Cerebellar cortex (tissue), 1 donor: ENCODE measurements around the gene PCDHGB3.
"Not testable (repeated sequence)": the region's sequence is repeated elsewhere in the genome, so short reads cannot be mapped to it uniquely, and the experiment has no call there.

Experiments
- DNase-seq: peaks from one replicate; pipeline ENCODE4 v3.0.0-alpha.2; 2015; ENCODE audit warnings: low spot score

Gene PCDHGB3

DNA sequence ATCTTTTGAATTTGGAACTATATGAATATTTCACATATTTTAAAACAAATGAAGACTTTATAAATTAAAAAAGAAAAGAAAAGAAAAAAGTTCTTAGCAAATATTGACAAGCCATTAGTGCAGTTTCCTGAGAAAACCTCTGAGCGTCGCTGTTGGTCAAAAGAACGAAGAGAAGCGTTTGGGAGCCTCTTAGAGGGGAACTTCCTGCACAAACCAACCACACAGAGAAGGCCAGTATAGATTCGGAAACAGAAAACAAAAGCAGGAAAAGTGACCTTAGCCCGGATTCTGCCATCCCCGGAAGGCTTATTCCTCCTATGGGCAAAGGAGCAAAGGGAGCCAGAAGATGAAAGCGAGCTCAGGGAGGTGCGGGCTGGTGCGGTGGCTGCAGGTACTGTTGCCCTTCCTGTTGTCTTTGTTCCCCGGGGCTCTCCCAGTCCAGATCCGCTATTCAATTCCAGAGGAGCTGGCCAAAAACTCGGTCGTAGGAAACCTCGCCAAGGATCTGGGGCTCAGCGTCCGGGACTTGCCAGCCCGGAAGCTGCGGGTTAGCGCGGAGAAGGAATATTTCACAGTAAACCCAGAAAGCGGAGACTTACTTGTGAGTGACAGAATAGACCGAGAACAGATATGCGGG is 10.1 kb upstream of the PCDHGB3 start, which contains the start of gene PCDHGB2:
Gene PCDHGB2, plus strand, starts transcription at position 205 of the 637 bp plus-strand sequence. Its CDS starts 142 bp downstream, at position 347.
- peak; percentile 25 for DNase-seq

DNA sequence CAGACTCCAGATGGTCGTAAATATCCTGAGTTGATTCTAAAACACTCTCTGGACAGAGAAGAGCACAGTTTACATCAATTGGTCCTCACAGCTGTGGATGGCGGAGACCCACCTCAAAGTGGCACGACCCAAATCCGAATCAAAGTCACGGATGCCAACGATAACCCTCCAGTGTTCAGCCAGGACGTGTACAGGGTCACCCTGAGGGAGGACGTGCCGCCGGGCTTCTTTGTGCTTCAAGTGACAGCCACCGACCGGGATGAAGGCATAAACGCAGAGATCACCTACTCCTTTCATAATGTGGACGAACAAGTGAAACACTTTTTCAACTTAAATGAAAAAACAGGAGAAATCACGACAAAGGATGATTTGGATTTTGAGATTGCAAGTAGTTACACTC is 9.4 kb upstream of the PCDHGB3 start:
- no peak for DNase-seq

- no peak for DNase-seq
Observed at GRCh38 chr5:141362719-141363118, 7.3 kb upstream of the PCDHGB3 start.

- peak; percentile 2 for DNase-seq
Observed at GRCh38 chr5:141363952-141364660, 5.9 kb upstream of the PCDHGB3 start, which contains the start of gene PCDHGA5. Gene PCDHGA5 (plus strand): TSS chr5:141364162. CDS start chr5:141364331, 169 bp downstream.

DNA sequence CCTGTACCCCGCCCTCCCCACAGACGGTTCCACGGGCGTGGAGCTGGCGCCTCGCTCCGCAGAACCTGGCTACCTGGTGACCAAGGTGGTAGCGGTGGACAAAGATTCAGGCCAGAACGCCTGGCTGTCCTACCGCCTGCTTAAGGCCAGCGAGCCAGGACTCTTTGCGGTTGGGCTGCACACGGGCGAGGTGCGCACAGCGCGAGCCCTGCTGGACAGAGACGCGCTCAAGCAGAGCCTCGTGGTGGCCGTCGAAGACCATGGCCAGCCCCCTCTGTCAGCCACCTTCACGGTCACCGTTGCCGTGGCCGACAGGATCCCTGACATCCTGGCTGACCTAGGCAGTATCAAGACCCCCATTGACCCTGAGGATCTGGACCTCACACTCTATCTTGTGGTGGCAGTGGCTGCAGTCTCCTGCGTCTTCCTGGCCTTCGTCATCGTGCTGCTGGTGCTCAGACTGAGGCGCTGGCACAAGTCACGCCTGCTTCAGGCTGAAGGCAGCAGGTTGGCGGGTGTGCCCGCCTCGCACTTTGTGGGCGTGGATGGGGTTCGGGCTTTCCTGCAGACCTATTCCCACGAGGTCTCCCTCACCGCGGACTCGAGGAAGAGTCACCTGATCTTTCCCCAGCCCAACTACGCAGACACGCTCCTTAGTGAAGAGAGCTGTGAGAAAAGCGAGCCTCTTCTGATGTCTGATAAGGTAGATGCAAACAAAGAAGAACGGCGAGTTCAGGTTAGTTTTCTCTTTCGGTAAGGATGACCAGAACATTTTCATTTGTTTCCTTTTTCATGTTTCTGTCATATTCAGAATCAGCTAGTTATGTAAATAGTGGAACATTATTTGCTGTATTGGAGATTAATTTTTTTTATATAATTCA is 3.8 kb upstream of the PCDHGB3 start:
- no peak for DNase-seq

GRCh38 chr5:141371572-141372475 is 1.8 kb downstream of the PCDHGB3 start:
- no peak for DNase-seq

- peak; percentile 20 for DNase-seq
Observed at GRCh38 chr5:141373673-141374317, 3.8 kb downstream of the PCDHGB3 start, which contains the start of gene PCDHGA6. Gene PCDHGA6 (plus strand): TSS chr5:141373891. CDS start chr5:141374084, 193 bp downstream.

- no peak for DNase-seq
Observed at GRCh38 chr5:141374627-141375026, 4.6 kb downstream of the PCDHGB3 start.

DNA sequence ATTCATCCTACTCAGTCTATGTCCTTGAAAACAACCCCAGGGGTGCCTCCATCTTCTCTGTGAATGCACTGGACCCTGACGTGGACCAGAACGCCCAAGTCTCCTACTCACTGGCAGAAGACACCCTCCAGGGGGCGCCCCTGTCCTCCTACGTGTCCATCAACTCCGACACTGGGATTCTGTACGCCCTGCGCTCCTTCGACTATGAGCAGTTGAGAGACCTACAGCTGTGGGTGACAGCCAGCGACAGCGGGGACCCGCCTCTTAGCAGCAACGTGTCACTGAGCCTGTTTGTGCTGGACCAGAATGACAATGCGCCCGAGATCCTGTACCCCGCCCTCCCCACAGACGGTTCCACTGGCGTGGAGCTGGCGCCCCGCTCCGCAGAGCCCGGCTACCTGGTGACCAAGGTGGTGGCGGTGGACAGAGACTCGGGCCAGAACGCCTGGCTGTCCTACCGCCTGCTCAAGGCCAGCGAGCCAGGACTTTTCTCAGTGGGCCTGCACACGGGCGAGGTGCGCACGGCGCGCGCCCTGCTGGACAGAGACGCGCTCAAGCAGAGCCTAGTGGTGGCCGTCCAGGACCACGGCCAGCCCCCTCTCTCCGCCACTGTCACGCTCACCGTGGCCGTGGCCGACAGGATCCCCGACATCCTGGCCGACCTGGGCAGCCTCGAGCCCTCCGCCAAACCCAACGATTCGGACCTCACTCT is 5.6 kb downstream of the PCDHGB3 start:
- DNase-seq: not testable (repeated sequence)

DNA sequence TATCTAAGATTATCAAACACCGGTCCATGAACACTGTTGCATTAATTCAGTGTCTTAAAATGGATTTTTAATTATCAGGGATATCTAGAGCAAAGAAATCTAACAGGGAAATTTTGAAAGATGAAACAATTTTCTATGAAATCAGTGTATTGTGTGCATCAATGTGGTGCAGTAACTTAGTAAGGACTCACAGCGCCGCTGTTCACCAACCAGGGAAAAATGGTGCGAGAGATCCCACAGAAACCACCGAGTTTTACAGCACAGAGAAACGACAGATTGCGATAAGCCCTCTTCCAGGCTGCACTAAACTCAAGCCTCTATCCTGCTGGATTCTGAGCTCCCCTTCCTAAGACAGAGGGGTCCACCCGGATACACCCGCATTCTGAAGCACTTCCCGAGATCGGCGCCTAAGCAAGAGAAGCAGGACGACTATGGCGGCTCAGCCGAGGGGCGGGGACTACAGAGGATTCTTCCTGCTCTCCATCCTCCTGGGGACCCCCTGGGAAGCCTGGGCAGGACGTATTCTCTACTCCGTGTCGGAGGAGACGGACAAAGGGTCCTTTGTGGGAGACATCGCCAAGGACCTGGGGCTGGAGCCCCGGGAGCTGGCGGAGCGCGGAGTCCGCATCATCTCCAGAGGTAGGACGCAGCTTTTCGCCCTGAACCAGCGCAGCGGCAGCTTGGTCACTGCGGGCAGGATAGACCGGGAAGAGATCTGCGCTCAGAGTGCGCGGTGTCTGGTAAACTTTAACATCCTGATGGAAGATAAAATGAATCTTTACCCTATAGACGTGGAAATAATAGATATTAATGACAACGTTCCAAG is 12.6 kb downstream of the PCDHGB3 start, which contains the start of gene PCDHGA7:
Gene PCDHGA7, plus strand, starts transcription at position 274 of the 826 bp plus-strand sequence. Its CDS starts 158 bp downstream, at position 432.
- no peak for DNase-seq

GRCh38 chr5:141383345-141383744 is 13.3 kb downstream of the PCDHGB3 start:
- no peak for DNase-seq

GRCh38 chr5:141384471-141385267 is 14.6 kb downstream of the PCDHGB3 start:
- no peak for DNase-seq

GRCh38 chr5:141387557-141388311 is 17.7 kb downstream of the PCDHGB3 start, which contains the start of gene PCDHGB4:
Gene PCDHGB4 (plus strand): TSS chr5:141387698. CDS start chr5:141387885, 187 bp downstream.
- DNase-seq: not testable (repeated sequence)

DNA sequence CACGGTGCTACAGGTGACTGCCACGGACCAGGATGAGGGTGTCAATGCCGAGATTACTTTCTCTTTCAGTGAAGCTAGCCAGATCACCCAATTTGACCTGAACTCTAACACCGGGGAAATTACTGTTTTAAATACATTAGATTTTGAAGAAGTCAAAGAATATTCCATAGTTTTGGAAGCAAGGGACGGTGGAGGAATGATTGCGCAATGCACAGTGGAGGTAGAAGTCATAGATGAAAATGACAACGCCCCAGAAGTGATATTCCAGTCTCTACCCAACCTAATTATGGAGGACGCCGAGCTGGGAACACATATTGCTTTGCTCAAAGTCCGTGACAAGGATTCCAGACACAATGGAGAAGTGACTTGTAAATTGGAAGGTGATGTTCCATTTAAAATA is 18.6 kb downstream of the PCDHGB3 start:
- no peak for DNase-seq

- no peak for DNase-seq
Observed at GRCh38 chr5:141389153-141390042, 19.4 kb downstream of the PCDHGB3 start.
